GM18519 (cell line): Measurements from ENCODE around the gene SPCS3.
"Not testable (repeated sequence)": the region's sequence is repeated elsewhere in the genome, so short reads cannot be mapped to it uniquely, and the experiment has no call there.

Experiments
- ATAC-seq: cut with Tn5 transposase; IDR thresholded peaks from one replicate; pipeline ENCODE4 v1.9.1; 2021; ENCODE audit warnings: mild to moderate bottlenecking, moderate library complexity; ENCODE audit not compliant: unreplicated experiment, low FRiP score

SPCS3 gene

DNA sequence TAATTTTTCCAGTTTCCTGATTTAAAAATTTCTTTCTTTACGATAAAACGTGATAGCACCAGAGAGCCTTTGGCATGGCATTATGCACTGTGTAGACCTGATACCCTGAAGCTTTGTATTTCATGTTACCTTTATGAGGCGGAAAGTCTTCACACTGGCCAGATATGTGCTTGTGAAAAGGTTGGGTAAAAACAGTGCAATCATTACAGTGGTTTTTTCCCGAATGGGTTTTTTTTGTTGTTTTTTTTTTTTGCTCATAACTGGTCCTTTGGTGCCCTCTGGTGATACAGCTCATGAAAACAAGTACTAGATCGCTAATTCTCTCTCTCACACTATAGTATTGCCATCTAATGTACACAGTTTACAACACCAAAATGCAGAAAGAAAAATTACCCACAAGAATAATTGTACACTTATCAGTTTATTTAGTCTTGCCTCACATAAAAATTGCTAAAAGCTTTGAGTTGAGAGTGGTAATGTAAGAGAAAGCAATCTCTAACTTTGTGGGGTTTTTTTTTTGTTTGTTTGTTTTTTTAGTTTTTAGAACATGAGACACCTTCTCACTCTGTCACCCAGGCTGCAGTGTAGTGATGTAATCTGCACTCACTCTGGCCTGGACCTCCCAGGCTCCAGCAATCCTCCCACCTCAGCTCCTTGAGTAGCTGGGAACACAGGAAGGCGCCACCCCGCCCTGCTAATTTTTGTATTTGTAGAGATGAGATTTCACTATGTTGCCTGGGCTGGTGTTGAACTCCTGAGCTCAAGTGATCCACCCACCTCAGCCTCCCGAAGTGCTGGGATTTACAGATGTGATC is 21.3 kb downstream of the SPCS3 start:
- peak; percentile 63 for ATAC-seq

DNA sequence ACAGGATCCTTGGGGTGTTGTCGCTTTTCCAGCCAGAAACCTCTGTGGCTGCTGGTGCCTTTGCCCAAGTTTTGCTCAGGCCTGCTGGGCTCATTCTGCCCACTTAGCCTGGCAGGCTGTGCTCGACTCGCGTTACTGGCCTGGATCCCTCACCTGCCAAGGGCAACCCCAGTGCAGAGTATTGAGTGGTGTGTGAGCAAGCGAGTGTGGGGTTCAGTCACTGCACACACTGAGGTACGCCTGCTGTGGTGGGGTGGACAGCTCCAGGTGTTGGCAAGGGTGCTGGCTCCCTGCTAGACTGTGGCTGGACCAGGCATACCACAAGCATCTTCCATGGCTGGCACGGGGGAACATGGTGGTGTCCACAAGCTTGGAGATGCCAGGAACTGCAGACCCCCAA is 22.6 kb downstream of the SPCS3 start:
- no peak for ATAC-seq

DNA sequence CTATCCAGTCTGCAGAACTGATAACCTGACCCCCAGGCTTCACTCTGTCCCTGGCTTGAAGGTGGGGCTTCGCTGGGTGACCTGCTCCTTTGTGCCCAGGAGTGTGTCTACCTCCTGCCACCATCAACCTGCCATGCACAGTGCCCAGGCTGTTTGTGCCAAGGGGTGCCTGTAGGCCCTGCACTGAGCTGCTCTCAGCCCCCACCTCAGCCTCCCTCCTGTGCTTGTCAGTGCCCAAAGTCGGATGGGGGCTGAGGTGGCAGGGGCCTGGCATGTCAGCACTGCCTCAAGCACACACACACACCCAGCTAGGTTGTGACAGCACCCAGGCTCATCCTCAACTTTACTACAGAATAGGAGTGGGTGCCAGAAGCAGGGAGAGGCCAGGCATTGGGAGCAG is 23.5 kb downstream of the SPCS3 start:
- ATAC-seq = no peak

DNA sequence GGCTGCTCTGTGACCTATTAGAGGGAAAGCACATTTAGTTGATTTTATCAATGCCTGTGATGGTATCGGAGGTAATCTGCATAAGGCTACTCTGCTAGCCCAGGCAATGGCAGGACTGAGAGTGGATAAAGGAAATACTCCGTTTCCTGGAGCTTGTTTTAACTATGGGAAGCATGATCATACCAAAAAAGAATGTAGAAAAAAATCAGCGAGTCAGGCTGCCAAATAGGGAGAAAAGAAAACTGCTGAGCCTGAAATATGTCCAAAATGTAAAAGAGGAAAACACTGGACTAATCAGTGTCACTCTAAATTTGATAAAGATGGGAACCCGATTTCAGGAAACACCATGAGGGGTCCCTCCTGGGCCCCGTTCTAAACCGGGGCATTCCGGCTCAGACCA is 25.6 kb downstream of the SPCS3 start:
- ATAC-seq = not testable (repeated sequence)

DNA sequence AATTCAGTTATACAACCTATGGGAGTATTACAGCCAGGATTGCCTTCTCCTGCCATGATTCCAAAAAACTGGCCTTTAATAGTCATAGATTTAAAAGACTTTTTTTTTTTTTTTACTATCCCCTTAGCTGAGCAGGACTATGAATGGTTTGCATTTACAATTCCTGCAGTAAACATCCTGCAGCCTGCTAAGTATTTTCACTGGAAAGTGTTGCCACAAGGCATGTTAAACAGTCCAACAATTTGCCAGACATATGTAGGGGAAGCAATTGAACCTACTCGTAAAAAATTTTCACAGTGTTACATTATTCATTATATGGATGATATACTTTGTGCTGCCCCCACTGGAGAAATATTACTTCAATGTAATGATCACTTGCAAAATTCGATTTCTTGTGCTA is 27.1 kb downstream of the SPCS3 start:
- not testable (repeated sequence) for ATAC-seq

DNA sequence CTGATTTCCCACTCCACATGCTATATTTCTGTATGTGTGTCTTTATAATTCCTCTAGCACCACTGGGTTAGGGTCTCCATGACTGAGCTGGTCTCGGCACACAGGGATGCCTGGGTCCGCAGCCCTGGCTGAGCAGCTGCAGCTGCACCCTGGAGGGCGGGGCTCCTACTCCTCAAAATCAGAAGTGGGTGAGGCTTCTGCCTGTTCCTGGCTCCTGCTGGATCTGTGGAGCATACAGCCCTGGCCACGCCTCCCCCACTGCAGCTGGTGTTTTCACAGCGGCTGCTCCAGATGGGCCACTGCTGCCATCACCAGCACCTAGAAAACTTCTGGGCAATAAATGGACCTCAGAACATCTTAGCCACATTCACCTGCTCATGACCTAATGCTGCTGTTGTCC is 30.9 kb downstream of the SPCS3 start:
- no peak for ATAC-seq

DNA sequence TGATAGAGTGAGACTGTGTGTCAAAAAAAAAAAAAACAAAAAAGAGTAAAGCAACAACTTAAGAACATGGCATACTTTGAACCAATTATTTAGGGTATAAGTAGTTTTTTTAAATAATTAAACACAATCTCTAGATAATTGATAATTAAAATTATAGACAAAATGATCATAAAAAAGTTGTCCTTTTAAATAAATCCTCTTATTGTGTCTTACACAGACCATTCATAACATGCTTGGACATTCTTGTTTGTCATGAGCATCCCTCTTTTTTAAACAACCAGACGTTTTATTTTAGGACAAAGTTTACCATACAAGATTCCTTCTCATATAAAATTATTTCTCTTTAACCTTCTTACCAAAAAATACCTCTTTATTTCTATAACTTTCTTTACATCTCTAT is 35.1 kb downstream of the SPCS3 start:
- ATAC-seq = no peak

DNA sequence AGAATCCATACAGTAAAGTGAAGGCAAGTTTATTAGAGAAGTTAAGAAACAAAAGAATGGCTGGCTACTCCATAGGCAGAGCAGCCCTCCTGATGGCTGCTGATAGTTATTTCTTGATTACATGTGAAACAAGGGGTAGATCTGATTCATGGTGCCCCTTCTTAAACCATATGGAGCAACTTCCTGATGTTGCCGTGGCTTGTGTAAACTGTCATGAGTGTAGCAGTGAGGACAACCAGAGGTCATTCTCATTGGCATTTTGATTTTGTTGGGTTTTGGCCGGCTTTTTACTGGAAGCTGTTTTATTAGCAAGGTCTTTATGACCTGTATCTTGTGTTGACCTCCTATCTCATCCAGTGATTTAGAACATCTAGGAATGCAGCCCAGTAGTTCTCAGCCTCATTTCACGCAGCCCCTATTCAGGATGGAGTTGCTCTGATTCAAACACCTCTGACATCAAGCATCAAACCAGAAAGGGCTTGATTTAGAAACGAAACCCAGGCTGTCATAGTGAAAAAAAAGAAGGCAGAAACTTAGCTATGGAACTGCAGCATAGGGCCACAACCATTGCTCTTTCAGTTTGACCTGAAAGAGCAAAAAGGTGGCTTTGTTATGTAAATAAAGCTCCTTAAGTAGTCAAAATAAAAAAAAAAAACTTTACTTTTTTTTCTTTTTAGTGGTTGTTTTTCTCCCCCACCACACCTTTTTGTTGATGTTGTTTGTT is 37.8 kb downstream of the SPCS3 start:
- peak; percentile 100 for ATAC-seq

DNA sequence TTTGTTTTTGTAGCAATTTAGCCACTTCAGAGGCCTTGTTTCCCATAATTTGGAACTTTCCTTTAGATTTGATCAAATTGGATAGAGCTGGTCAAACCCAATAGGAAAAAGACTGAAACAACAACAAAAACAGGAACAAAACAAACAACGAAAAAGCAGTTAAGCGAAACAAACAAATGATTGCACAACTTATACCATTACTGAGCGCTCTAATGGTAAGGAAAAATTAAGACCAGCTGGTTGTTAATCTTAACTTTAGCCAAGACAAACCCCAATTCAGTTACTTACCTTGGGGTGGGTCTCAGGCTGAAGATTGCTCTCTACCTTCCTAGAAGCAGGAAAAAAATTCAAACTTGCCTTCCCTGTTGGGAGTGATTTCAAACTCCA is 38.3 kb downstream of the SPCS3 start:
- ATAC-seq = no peak

DNA sequence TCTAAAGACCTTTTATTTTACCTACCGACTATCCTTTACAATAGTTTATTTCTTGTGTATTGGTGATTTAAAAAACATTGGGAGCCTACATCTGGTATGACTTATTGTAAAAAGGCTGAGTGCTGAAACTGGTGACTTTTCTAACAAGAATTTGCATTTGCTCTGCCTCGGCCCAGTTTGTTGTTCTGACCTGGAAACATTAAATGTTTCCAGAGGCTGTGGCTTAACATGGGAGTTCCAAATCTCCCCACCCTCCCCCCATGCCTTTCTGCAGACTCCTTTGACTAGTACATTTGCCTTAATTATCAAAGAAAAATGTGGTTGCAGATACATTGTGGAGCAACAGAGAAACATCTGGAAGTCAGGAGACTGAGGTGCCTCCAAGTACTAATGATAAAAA is 39.8 kb downstream of the SPCS3 start:
- no peak for ATAC-seq

DNA sequence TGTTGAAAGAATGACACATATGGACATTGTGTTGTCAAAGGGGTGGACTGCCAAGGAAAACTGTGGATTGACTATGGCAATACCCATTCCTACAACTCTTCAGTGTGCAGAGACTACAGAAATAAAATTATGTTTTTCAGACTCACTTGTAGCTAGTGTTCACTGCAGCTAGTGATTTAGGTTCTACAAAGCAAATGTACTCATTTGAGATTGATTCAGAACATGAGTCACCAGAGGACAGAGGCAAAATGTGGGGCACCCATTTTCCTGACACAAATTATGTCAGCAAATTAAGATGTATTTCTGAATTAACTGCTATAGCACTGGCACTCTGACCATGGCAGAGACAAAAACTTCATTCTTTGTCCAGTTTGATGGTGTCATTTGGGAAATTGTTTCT is 40.7 kb downstream of the SPCS3 start:
- ATAC-seq = no peak

DNA sequence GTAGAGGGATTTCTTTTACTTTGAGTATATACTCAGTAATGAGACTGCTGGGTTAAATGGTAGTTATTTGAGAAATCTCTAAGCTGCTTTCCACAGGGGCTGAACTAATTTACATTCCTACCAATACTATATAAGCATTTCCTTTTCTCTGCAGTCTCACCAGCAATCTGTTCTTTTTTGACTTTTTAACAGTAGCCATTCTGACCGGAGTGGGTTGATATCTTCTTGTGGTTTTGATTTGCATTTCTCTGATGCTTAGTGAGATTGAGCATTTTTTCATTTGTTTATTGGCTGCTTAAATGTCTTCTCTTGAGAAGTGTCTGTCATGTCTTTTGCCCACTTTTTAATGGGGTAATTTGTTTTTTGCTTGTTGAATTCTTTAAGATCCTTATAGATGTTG is 43.3 kb downstream of the SPCS3 start:
- ATAC-seq = peak; percentile 82

DNA sequence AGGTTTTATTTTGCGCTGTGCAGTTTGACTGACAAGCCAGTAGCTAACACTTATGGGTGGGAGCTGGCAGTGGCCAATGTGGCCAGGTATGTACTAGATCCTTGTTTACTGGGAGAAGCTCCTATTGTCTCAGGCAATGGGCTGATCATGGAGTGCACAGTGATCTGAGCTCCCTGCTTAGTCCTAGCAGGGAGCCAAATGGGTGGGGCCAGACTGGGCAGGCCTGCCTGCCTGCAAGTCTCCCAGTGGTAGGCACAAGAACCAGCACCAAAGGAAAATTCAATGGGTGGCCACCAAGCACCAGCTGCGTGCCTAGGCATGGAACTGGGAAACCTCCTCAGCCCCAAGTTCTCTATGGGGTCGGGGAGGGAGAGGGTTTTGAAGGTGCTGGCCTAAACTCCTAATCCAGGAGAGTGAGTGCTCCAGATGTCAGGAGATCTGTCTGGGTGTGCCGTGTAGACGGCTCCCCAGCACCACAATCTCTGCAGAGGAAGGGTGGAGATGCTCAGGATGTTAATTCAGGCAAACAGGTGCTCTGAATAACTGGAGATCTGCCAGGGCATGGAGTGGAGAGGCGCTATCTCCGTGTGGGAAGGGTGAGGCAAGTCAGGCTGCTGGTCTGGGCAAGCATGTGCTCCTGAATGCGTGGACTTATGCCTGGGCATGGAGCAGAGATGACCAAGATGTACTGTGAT is 48.2 kb downstream of the SPCS3 start:
- ATAC-seq = no peak

DNA sequence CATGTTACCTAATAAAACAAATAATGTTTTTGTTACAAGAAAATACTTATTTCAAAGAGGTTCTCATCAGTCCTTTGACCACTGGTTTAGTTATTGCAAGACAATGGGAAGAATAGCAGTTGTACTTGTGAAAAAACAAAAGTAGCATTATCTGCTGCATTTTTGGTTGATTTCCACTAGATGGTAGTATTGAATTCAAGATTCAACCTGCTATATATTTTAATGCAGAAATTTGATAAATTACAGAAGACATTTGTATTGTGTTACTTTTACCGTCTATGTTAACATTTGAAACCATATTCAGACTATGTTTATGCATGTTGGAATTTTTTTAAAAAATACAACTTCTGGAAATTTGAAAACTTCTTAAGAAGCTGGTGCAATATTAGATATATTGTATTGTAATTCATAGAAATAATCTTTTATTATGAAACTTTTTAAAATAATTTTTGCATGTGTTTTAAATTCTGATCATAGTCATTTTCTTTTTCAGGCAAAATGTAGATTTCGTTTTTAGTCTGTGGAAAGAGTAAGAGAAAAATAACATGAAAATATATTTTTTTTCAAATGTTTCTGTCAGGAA is 56.4 kb downstream of the SPCS3 start:
- ATAC-seq = peak; percentile 31

DNA sequence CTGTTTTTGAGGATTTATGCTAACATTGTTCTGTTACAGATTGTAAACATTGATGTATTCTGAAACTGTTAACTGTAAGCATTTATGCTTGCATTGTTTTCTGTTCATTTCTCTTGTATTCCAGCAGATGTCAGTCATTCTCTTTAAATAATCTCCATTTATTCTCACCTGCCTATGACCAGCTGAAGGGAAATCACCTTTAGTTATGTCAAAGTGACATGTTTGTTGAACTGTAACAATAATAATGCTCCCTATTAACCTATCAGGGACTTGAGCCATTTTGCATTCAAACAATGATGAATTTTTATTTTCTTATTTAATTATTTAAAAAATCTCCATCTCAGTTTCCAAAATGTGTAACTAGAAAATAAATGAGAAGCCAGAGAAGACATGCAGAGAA is 58.0 kb downstream of the SPCS3 start:
- ATAC-seq = peak; percentile 81

DNA sequence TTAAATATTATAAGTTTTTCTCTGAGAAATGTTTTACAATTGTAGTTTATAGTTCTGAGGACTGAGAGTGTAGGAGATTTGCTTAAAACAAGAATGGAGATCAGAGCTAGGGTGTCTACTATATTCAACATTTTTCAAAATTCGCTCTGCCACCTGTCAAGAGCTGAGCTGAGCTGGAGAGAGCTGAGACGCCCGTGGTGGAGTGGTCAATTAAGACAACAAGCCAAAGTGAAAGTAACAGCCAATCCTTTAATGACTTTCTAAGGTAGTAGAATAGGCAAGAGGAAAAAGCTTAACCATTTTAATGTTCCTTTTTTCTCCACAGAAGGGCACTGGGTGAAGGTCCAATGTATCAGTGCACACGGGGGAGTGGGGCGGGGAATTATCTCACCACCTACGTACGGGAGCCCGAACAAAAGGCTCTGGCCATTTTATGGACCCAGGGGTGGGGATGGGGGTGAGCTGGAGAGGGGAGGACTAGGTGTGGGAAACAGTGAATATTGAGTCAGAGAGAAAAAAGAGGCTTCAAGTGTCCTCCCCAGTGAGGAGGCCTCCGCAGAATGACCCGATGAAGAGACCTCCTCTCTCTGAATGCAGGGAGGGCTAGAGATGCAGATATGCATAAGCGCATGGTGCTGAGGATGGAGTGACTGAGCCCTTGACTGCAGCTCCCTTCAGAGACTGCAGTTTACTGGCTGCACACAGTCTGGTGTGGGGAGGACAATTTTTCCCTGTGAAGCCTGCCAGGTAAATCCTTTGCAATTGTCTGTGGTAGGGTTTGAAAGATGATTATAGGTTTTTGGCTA is 60.8 kb downstream of the SPCS3 start:
- no peak for ATAC-seq
